Measurements from ENCODE around the gene TTF2. TPM values are rescaled to one million over a fixed set of nuclear protein-coding genes. Genes with fewer than 3 reads are reported as not detected.

Gene TTF2
- total RNA-seq, 2 experiments from 2014 or later, result 35.4 to 36.6 TPM

GRCh38 chr1:117084231-117084630 is 24.1 kb downstream of the TTF2 start:
- POLR2A ChIA-PET, result no interaction called here
- H3K9me3 Mint-ChIP-seq, result no peaks in the 10 kb centered on the region
- CTCF ChIA-PET, result no interaction called here
- TF ChIP-seq CTCF (IDR thresholded peaks at IDR 0.05), result no peak
- peaks cover 63% of the 10 kb centered on the region for H3K36me3 Mint-ChIP-seq (ENCODE audit: low read depth)
- H3K27ac Mint-ChIP-seq, result no peak overlapping the region
- ATAC-seq (ENCODE audit: poor library complexity) (no peak), DNase-seq (no peak)
- Histone ChIP-seq H3K4me1 (ENCODE audit: insufficient read depth, low read length) (no peaks in the 10 kb centered on the region), H3K9me3 (ENCODE audit: control insufficient read depth in 1 of 2, insufficient read depth in 1 of 2, low read length in 2 of 2) (no peaks in the 10 kb centered on the region), H3K4me3 (ENCODE audit: low read length) (no peak overlapping the region), H3K27me3 (ENCODE audit: control insufficient read depth in 1 of 2, insufficient read depth in 2 of 2, low read length in 2 of 2) (no peaks in the 10 kb centered on the region), H3K27ac (ENCODE audit: low read depth in 1 of 2, low read length in 2 of 2) (no peak overlapping the region), H3K36me3 (ENCODE audit: insufficient read depth, low read length) (peaks cover 54% of the 10 kb centered on the region)
- no peak overlapping the region for H3K4me3 Mint-ChIP-seq
- no peaks in the 10 kb centered on the region for H3K4me1 Mint-ChIP-seq (ENCODE audit: low read depth)
- intact Hi-C loops (cut with DNase I, micrococcal nuclease), result no loop called here
- no peaks in the 10 kb centered on the region for H3K27me3 Mint-ChIP-seq

- Histone ChIP-seq H3K36me3 (ENCODE audit: insufficient read depth, low read length) (peaks cover 52% of the 10 kb centered on the region), H3K27ac (ENCODE audit: low read depth in 1 of 2, low read length in 2 of 2) (no peak overlapping the region), H3K27me3 (ENCODE audit: control insufficient read depth in 1 of 2, insufficient read depth in 2 of 2, low read length in 2 of 2) (no peaks in the 10 kb centered on the region), H3K4me3 (ENCODE audit: low read length) (no peak overlapping the region), H3K9me3 (ENCODE audit: control insufficient read depth in 1 of 2, insufficient read depth in 1 of 2, low read length in 2 of 2) (no peaks in the 10 kb centered on the region), H3K4me1 (ENCODE audit: insufficient read depth, low read length) (no peaks in the 10 kb centered on the region)
- Mint-ChIP-seq H3K9me3 (no peaks in the 10 kb centered on the region), H3K27ac (no peak overlapping the region), H3K4me1 (ENCODE audit: low read depth) (no peaks in the 10 kb centered on the region), H3K4me3 (no peak overlapping the region), H3K27me3 (no peaks in the 10 kb centered on the region), H3K36me3 (ENCODE audit: low read depth) (peaks cover 62% of the 10 kb centered on the region)
- DNase-seq (no peak), ATAC-seq (ENCODE audit: poor library complexity) (no peak)
- ChIA-PET POLR2A (no interaction called here), CTCF (interaction anchor here (1.2 kb wide), 1 partner anchor 41 kb away, joined by 3 read pairs; no protein-coding TSS in a partner anchor)
- intact Hi-C loops (cut with DNase I, micrococcal nuclease), result no loop called here
- no peak for TF ChIP-seq CTCF (IDR thresholded peaks at IDR 0.05)
These were observed 27.6 kb downstream of the TTF2 start for GRCh38 chr1:117087686-117088085.

- no peak overlapping the region for H3K4me3 ChIP-seq (ENCODE audit: low read length)
- ATAC-seq (ENCODE audit: poor library complexity), result no peak
- Mint-ChIP-seq H3K36me3 (ENCODE audit: low read depth) (peaks cover 72% of the 10 kb centered on the region), H3K4me3 (no peak overlapping the region), H3K4me1 (ENCODE audit: low read depth) (no peaks in the 10 kb centered on the region), H3K27ac (no peak overlapping the region), H3K9me3 (no peaks in the 10 kb centered on the region), H3K27me3 (no peaks in the 10 kb centered on the region)
- CTCF ChIA-PET, result interaction anchor here (0.8 kb wide), 1 partner anchor 35 kb away, joined by 3 read pairs; no protein-coding TSS in a partner anchor
- H3K27ac ChIP-seq (ENCODE audit: low read depth in 1 of 2, low read length in 2 of 2), result no peak overlapping the region
- POLR2A ChIA-PET, result no interaction called here
- intact Hi-C loops (cut with DNase I, micrococcal nuclease), result no loop called here
- no peaks in the 10 kb centered on the region for H3K9me3 ChIP-seq (ENCODE audit: control insufficient read depth in 1 of 2, insufficient read depth in 1 of 2, low read length in 2 of 2)
- no peaks in the 10 kb centered on the region for H3K27me3 ChIP-seq (ENCODE audit: control insufficient read depth in 1 of 2, insufficient read depth in 2 of 2, low read length in 2 of 2)
- peaks cover 55% of the 10 kb centered on the region for H3K36me3 ChIP-seq (ENCODE audit: insufficient read depth, low read length)
- H3K4me1 ChIP-seq (ENCODE audit: insufficient read depth, low read length), result no peaks in the 10 kb centered on the region
- no peak for DNase-seq
- TF ChIP-seq CTCF (IDR thresholded peaks at IDR 0.05), result no peak
These were observed 29.9 kb downstream of the TTF2 start for GRCh38 chr1:117089996-117090395.

Data from CD4-positive, alpha-beta T cell (primary cell).